ENCODE data around the gene ZNF485.
"Not testable (repeated sequence)": the region's sequence is repeated elsewhere in the genome, so short reads cannot be mapped to it uniquely, and the experiment has no call there.

The ZNF485 gene

DNA sequence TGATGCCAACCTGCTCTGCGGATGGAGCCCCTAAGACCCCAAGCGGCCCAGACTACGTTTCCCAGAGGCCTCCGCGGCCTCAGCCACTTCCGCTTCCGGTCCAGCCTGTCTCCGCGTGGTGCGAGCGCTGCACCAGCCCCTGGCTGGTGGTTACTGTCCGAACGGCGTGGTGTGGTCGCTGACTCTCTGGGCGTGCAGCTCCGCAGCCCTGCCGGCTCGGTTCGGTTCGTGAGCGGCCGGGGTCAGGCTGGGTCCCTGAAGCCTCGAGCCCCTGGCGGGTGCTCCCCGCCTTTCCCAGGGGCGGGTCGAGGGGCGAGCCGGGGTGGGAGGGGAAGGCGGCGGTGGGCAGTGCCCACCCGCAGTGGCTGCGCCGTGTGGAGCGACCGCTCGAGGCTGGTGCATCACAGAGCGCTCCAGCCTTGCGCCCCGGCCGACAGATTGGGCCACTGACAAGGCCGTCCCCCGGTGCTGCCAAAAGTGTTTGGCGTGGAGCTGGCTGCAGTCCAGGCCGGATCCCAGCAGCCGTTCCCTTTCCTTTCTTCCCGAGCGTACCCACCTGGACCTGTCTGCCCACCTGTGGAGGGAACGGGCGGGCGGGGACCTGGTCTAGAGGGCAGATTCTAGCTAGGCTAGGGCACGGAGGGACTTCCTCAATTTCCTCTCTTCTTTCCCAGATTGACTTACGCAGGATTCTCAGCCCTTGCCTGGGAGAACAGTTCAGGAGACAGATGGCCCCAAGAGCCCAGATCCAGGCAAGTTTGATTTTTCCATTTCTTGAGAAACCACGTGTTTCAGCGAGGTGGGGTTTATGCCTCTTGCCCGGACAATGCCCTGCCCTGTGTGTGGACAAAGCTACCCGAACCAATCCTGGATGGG is at the start of gene ZNF485:
Gene ZNF485, plus strand, starts transcription at position 116 of the 876 bp plus-strand sequence. Its CDS starts 613 bp downstream, at position 729.
- DNase-seq: peak; percentile 73 to 81

DNA sequence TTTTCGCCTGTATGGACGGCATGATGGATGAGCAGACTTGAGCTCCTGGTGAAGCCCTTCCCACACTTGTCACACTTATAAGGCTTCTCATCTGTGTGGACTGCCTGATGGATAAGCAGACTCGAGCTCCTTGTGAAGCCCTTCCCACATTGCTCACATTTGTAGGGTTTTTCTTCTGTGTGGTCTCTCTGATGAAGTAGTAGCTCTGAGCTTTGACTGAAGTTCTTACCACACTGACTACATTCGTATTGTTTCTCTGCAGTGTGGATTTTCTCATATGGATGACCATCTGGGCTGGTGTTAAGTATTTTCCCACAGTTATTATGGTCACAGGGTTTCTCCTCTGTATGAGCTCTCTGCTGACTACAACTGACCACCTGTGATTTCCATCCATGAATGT is 49.0 kb upstream of the ZNF485 start:
- DNase-seq: no peak

DNA sequence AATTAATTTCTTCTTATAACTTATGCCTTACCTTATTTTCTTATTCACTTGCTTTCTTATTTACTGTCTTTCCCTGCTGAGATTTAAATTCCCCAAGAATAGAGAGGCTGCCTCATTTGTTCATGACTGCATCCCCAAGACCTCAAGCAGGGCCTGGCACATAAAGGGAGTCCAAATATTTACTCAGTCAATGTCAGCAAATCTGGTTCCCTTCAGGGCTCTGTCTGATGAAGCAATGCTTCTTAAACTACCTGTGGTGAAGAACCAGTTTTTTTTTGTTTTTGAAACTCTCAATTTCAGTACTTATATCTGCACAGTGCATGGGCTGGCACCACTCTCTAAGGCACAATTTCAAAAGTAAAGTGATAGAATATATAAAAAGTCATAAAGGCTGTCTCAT is 36.6 kb upstream of the ZNF485 start:
- DNase-seq: no peak

DNA sequence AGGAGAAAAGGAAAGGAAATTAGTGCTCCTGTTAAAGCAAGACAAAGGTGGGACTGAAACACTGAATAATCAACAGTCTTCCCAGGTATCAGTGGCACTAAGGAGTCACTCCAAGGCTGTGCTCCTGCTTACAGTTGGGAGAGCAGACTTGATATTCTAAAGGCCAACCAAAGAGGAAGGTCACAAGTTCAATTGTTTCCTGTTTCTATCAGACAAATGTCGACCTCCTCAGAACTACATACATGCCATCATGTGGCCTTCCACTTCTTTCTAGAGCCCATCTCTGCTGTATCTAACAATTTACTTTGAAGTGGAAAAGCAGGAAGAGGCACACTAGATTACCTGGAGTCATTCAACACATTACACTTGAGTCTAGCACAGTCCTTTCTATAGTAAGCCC is 35.3 kb upstream of the ZNF485 start:
- no peak for DNase-seq

DNA sequence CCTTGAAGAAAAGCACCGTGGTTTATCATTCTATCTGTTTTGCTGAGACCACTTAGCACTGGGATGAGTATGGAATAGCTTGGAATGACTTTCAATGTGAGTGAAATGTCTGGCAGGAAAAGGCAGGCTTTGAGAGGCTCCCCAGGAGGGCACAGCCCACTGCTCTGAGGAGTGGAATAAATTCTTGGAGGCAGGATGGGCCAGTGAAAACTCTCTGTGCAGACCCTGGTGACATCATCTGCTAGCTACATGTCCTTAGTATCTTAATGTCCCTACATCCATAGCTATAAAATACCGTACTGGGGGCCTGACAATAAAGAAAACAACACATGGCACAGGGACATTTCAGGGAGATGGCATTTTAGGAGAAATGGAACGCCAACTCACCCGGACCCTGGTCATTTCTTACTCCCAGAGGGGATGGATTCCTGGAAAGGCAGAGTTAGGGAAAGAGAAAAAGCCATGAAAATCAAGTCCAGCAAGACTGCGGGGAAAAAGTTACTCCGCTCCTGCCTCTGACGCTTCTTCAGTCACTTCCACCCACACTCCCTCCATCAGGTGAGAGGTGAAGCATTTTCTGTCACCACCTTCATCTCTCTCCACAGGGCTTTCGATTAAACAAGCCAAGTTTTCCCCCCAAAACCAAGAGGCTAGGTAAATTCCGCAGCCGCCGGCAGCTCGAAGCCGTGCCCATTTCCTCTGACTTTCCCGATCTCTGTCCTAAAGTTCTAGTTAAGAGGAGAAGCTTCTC is 32.8 kb upstream of the ZNF485 start:
- no peak for DNase-seq

DNA sequence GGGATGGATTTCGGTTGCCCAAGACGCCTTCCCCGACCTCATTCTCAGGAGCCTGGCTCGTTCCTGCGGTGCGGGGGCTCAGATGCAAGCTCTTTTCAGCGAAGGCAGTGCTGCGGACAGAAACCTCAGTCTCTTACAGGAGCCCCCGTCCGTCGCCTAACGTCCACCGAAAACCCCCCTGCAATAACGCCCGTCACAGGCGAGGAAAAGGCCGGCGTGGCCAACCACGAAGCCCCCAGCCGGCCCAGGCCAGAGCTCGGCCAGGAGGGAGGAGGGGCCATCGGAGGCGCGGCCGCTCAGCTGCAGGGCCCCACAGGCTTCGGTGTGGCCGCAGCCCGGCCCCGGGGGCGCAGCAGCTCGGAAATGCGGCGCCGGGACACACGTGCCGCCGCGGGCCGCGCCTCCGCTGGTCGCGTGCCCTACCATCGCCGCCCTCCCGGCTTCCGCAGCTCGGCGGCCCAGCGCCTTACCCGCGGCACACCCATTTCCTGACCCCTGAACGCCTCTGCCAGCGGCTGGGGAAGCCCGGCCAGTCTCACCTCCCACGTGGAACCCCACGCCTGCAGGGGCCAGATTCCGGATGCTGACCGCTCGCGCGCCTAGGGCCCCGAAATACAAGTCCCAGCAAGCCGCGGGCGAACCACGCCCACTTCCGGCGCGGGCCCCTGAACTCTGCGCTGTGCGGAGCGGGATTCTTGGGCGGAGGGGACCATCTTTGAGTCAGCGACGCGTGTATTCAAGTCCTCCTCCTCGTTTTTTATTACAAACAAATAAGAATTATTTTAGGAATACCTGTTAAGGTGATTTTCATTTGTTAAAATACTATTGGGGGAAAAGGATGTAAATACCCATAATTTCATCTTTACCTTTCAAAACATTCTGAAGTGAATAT is 32.0 kb upstream of the ZNF485 start, which contains the start of gene ZNF239:
Gene ZNF239, minus strand, starts transcription at position 616 of the 892 bp plus-strand sequence. CDS start 16,537 bp downstream, outside the sequence.
- peak; percentile 88 for DNase-seq

DNA sequence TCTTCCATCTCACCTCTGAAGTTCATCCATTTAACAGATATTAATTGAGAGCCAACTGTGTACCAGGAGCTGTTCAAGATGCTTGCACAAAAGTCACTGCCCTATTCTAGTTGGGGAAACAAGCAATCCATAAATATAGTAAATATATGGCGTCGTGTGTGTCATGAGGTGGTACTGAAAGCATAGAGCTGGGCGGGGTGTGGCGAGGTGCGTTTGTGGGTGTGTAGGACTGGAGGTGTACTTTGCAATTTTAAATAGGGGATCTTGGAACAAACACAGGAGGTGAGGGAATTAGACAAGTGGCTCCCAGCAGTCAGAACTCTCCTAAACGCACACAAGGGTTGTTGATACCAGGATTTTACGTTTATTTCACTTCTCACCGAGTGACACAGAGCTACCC is 31.3 kb upstream of the ZNF485 start:
- DNase-seq: no peak

DNA sequence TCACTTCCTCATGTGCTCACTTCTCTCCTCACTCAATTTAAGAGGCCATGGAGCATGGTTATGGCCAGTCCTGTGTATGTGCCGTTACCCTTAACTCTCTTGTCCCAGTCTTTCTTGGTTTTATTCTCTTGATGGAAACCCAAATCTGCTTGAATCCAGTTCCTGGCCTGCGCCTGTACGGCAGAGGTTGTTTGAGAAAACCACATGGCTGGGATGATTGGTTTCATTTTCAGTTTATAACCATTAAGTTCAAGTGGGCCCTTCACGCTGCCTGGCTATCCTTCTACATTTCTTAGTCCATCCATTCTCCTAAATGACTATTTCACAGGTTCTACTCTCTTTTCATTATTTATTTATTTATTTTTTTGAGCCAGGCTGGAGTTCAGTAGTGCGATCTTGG is 30.2 kb upstream of the ZNF485 start:
- no peak for DNase-seq

DNA sequence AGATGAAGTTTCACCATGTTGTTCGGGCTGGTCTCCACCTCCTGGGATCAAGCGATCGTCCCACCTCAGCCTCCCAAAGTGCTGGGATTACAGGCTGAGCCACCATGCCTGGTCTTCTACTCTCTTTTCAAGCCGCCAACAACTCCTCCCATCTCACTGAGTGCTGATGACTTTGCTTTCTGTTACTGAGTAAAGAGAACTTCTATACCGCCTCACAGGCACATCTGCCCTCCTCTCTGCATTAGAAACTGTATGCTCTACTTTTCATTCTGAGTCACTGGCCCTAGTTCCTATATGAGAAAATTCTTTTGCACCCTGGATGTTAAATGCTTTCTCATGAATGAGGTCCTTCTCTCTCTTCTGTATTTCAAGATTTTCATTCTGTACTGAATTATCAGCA is 29.7 kb upstream of the ZNF485 start:
- no peak for DNase-seq

DNA sequence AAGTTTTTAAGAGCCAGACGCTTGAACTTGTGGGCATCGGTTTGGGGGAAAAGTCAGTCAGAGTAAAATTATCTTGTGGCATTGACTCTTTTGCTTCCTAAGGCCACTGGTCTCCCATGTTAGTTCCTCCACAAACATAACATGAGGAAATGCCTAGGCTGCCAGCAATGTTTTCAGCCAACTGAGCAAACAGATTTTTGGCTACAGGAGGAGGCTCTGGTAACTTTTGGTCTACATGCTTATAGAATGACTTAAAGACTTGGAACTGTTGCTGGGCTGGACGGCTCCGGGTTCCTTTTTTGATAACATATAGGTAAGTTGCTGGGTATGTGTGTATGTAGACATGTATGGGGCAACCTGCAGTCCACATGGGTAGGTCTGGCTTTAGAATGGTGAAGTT is 22.2 kb upstream of the ZNF485 start:
- no peak for DNase-seq

DNA sequence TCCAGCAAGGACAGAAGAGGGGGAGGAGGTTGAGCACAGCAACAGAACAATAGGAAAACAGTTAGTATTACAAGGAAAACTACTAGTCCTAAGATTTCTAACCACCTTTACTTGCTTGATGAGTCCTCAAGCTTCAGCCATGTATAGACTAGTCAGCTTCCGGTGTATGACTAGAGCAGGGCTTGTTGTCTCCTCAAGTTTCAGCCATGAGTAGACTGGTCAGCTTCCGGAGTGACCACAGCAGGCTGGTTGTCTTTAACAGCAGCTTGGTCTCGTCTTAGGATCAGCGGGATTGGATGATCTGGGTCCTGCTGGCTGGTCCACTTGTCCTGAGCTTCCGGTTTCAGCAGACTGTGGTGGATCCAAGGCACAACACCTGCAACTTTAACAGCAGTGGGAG is 21.2 kb upstream of the ZNF485 start:
- DNase-seq: no peak

DNA sequence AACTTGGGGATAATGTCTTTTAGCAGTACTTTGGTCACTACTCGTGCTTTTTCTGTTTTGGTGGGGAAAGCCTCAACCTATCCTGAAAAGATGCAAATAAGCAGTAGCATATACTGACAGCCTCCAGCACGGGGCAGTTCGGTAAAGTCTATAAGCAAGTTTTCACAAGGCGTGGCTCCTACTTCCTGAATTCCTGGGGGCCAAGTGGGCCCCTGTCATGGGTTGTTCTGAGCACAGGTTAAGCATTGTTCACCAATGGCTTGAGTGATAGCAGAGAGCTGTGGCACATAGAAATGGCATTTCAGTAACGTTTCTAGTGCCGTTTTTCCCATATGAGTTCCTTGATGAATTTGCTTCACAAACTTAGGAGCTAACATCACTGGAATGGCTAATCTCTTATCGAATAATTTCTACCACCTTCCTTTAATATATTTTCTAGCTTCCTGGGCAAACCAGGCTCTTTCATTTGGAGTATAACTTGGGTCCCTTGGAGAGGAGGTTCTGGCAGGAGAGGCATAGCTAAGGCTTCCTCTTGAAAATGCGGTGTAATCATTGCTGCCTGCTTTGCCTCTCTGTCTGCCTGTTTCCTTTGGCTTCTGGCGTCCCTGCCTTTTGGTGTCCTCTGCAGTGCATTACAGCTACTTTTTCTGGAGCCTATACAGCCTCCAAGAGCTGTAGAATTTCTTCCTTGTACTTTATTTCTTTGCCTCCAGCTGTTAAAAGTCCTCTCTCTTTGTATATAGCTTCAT is 20.1 kb upstream of the ZNF485 start:
- no peak for DNase-seq

DNA sequence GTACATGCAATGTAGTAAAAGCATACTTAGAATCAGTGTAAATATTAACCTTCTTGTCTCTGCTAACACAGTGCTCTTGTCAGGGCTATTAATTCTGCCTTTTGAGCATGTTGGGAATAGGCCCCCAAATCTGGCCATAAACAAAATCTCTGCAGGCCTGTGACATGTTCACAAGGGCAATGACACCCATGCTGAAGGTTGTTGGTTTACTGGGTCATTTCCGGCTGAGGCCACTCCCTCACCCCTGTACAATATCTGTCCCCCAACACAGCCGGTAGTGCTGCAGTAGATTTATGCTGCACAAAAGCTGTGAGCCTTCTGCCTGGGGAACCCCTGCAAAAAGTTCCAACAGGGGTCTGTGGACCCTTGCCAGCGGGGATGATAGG is 19.5 kb upstream of the ZNF485 start:
- not testable (repeated sequence) for DNase-seq

DNA sequence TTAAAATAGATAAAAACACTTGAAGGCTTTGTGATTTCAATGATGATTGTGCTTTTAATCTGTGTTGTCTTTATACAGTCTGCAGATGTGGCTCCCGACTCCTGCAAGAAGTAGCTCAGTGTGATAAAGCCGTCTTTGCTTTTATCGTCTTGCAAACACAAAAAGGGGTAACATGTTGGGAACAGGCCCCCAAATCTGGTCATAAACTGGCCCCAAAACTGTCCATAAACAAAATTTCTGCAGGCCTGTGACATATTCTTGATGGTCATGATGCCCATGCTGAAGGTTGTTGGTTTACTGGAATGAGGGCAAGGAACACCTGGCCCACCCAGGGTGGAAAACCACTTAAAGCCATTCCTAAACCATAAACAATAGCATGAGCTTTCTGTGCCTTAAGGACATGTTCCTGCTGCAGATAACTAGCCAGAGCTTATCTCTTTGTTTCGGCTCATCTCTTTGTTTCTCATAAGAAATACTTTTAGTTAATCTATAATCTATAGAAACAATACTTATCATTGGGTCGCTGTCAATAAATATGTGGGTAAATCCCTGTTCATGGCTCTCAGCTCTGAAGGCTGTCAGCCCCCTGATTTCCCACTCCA is 14.8 kb upstream of the ZNF485 start:
- no peak for DNase-seq

DNA sequence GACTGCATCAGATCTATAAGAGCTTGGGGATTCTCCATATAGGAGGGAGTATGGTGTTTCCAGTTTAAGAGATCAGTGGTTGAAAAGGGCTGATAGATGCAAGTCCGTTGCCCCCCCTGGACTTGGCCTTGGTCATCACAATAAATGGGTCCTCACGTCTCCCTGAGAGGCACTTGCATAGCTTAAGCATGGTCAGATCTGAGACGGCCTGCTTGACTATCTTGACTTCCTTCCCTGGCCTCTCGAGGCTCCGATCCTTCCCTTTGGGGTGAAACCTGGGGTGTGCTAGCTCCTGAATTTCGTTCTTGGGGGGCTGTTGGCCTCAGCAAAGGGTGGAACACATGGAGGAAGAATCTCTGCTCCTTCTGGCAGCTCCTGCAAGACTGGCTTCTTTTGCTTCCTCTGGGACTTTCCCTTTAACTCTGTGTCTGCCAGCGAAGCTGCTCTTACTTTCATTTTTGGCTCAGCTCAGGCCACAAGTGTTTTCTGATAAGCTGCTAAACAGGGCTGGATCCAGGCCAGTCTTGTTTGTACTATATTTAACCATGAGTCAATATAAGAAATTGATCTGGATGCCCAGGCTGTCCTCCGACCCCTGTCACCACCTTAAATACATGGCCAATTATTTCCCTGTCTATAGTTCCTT is 11.2 kb upstream of the ZNF485 start:
- peak; percentile 35 to 54 for DNase-seq

DNA sequence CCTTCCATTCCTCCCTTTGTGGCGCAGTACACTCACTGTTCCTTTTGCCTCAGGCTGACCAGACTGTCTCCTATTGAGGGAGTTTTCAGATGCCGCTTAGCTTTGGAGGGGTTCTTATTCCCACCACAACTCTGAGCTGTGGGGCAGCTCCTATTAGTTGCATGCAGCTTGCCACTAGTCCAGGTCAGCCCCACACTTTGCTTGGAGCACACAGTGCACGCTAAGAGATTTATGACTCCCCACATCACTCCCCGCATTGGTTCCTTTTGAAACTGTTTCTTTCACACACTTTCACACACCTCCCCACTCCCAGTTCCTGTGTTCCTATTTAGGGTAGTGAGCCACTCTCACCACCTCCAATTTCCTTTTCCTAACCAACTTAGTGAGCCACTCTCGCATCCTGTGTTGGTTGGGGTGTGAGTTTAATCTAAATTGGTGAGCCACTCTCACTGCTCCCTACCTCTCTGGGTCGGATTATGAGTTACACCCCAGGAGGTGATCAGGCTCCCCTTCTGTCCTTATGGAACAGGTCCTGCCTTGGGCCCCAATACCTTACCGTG is 10.4 kb upstream of the ZNF485 start:
- peak; percentile 47 to 50 for DNase-seq

DNA sequence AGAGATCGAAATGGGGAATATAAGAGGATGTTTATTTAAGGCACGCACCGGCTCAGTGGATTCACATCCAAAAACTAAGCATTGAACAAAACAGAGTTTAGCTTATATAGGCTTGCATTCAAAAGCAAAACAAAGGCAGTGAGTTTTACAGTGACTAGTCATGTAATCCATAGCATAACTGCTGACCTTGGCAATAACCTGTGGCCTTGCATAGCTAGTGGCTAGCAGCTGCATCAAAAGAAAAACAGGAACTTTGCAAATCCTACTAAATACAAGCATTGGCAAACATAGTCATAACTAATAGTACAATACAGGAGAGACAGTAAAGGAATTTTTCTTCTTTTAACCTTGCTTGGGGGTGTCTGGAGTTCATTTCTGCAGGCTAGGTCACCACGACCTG is 9.7 kb upstream of the ZNF485 start:
- no peak for DNase-seq

DNA sequence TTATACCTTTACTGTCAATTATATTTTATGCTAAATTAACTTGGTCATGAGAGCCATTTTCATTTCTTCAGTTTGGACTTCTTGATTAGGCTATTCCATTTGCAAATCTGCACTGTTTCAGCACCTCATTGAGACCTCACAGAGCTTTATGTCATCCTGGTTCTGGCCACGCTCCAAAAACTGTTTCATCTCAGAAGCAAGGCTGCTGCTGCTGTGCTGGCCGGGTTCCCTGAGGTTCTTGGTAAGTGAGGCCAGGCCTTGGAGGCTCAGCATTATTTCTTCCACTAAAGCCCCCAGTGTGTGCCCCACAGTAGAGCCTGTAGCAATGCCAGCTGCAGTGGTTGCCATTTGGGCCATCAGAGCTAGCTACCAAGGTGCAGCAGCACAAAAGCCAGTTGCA is 7.8 kb upstream of the ZNF485 start:
- DNase-seq: no peak

DNA sequence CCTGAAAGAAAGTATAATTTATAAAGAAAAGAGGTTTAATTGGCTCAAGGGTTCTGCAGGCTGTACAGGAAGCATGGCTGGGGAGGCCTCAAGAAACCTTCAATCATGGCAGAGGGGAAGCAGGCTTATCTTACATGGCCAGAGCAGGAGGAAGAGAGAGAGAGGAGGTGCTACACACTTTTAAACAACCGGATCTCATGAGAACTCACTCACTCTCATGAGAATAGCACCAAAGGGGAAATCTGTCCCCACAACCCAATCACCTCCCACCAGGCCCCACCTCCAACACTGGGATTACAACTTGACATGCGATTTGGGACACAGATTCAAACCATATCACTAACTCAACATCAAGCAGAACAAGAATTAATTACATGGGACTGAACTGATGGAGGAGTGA is 6.9 kb upstream of the ZNF485 start:
- no peak for DNase-seq

DNA sequence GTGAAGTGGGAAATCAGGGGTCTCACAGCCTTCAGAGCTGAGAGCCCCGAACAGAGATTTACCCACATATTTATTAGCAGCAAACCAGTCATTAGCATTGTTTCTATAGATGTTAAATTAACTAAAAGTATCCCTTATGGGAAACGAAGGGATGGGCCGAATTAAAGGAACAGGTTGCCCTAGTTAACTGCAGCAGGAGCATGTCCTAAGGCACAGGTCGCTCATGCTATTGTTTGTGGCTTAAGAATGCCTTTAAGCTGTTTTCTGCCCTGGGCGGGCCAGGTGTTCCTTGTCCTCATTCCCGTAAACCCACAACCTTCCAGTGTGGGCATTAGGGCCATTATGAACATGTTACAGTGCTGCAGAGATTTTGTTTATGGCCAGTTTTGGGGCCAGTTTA is 4.7 kb upstream of the ZNF485 start:
- not testable (repeated sequence) for DNase-seq

DNA sequence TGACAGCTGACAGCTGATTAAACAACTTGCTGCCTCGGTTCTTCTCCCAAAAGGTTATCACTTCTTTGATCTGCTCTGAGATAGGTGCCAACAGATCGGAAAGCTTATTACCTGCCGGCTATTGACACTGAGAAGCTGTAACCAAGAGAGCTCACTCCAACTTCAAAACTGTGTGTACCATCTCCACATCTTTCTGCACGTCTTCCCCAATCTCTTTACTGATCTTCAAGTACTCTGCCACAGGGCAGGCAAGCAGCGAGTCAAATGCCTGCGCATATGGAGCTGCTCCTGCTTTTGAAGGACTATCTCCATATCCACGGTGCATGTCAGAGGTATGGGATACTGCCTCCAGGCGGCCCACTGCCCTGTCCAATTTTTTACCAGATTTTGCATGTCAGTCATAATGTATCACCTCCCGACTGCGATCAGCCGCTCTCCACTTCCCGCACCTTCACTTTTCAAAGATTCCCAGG is 352 bp upstream of the ZNF485 start:
- no peak for DNase-seq
